ENCODE data around the gene SERPINB10.

DNA sequence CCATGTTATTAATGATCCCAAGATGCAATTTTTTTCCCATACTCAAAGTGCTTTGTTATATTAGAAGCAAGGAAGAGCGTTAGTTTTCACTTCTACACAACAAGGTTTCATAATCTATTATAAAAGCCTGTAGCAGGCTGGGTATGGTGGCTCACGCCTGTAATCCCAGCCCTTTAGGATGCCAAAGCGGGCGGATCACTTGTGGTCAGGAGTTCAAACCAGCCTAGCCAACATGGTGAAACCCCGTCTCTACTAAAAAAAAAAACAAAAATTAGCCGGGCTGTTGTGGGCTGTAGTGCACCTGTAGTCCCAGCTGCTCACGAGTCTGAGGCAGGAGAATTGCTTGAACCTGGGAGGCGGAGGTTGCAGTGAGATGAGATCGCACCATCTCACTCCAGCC lies 39.2 kb upstream of the SERPINB10 start:
- TF ChIP-seq EZH2 (IDR thresholded peaks at IDR 0.05; ENCODE audit: insufficient read depth, low read length) (no peak), CTCF (IDR thresholded peaks at IDR 0.05; ENCODE audit: insufficient read depth, low read depth, low read length) (no peak)
